ENCODE results near the gene CLSTN1.
"Not testable (repeated sequence)": the region's sequence is repeated elsewhere in the genome, so short reads cannot be mapped to it uniquely, and the experiment has no call there.

CLSTN1 gene

GRCh38 chr1:9766759-9767442 is 56.9 kb downstream of the CLSTN1 start:
- FAIRE-seq: peak; percentile 92
- DNase-seq (ENCODE audit: insufficient read length, low spot score): peak; percentile 74

- FAIRE-seq (no peak), DNase-seq (ENCODE audit: insufficient read length, low spot score) (no peak)
Measured at GRCh38 chr1:9764550-9764949, 59.2 kb downstream of the CLSTN1 start.

DNA sequence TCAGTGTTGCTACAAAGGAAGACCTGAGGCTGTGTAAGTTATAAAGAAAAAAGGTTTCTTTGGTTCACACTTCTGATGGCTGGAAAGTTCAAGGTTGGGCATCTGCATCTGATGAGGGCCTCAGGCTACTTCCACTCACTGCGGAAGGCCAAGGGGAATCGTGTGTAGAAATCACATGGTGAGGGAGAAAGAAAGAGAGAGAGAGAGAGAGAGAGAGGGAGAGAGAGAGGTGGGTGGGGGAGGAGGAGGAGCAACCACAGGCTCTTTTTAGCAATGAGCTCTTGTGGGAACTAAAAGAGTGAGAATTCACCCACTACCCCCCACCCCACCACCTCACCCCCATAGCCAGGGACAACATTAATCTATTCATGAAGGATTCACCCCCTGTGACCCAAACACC is 59.9 kb downstream of the CLSTN1 start:
- DNase-seq (ENCODE audit: insufficient read length, low spot score) (no peak), FAIRE-seq (no peak)

DNA sequence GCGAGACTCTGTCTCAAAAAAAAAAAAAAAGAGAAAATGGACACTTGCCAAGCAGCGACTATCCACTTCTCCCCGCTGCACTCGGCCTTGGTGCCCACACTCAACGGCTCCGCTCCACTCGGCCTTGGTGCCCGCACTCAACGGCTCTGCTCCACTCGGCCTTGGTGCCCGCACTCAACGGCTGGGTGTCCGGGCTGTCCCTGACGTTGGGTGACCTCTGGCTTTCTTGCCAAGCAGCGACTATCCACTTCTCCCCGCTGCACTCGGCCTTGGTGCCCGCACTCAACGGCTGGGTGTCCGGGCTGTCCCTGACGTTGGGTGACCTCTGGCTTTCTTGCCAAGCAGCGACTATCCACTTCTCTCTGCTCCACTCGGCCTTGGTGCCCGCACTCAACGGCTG is 61.3 kb downstream of the CLSTN1 start:
- not testable (repeated sequence) for DNase-seq (ENCODE audit: insufficient read length, low spot score); FAIRE-seq

GRCh38 chr1:9761855-9762254 is 61.9 kb downstream of the CLSTN1 start:
- FAIRE-seq: no peak
- DNase-seq (ENCODE audit: insufficient read length, low spot score): no peak

GRCh38 chr1:9760824-9761223 is 62.9 kb downstream of the CLSTN1 start:
- DNase-seq (ENCODE audit: insufficient read length, low spot score): no peak
- FAIRE-seq: no peak

GRCh38 chr1:9759939-9760338 is 63.8 kb downstream of the CLSTN1 start:
- FAIRE-seq: no peak
- DNase-seq (ENCODE audit: insufficient read length, low spot score): no peak

- FAIRE-seq: no peak
Measured at GRCh38 chr1:9758559-9759121, 65.1 kb downstream of the CLSTN1 start.

DNA sequence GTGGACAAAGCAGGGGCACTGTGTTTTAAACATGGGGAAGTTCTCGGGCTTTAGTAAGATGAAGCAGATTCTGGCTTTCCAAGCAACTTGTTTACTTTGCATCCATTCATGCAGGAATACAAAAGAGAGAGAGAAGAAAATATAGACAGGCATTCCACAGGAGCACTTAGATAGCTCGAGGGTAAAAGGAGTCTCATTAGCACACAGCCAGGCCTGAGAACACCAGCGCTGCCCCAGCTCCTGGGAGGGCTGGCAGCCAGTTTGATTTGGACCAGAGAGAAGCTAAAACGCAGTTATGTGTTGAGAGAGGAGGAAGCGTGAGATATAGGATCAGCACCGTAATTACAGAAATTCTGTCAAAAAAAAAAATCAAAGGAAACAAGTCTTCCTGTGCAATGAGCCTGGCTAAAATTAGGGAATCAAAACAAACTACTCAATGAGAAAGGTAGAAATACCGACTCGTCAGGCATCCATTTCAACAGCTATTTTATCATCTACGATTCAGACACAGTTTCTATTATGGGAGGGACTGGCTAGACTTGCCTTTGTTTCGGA is 68.2 kb downstream of the CLSTN1 start:
- no peak for DNase-seq (ENCODE audit: insufficient read length, low spot score)
- FAIRE-seq: no peak

More at GRCh38 chr1:9758559-9759121, 65.1 kb downstream of the CLSTN1 start:
- no peak for DNase-seq (ENCODE audit: insufficient read length, low spot score)

- no peak for DNase-seq (ENCODE audit: insufficient read length, low spot score)
- no peak for FAIRE-seq
Measured at GRCh38 chr1:9753121-9753531, 70.6 kb downstream of the CLSTN1 start.

DNA sequence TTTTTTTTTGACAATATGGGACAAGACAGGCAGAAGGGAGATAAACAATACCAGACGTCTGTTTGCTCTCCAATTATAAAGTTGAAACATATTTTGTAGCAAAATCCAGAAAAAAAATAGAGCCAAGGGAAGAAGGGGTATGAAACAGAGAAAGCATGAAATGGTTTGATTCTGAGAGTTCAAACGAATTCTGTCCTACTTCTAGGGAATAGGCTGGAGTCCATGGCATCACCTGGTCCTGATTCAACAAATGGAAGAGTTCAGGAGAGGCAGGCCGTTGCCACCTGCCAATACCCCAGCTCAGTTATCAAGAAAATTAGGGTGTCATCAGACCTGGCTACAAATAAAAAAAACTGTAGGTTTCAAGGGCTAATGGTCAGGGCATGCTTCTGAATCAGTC is 71.8 kb downstream of the CLSTN1 start:
- no peak for DNase-seq (ENCODE audit: insufficient read length, low spot score)
- no peak for FAIRE-seq

DNA sequence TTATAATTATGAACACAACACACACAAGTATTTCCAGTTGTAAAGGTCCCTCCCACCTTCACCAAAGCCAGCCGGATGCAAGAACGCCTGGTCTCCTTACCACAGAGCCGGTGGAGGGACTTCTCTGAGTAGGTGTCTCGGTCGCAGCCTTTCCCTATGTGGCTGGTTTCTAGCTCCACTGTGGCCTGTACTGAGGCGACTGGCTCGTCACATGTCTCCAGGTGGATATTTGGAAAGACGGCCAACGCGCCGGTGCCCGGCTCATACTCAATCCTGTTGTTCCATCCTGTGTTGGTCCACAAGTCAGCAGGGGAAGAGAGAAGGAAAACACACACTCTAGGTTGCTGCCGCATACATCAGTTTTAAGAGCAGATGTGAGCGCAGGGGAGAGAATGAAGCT is 74.4 kb downstream of the CLSTN1 start:
- FAIRE-seq: no peak
- no peak for DNase-seq (ENCODE audit: insufficient read length, low spot score)

- not testable (repeated sequence) for FAIRE-seq; DNase-seq (ENCODE audit: insufficient read length, low spot score)
Measured at GRCh38 chr1:9748391-9748790, 75.4 kb downstream of the CLSTN1 start.

DNA sequence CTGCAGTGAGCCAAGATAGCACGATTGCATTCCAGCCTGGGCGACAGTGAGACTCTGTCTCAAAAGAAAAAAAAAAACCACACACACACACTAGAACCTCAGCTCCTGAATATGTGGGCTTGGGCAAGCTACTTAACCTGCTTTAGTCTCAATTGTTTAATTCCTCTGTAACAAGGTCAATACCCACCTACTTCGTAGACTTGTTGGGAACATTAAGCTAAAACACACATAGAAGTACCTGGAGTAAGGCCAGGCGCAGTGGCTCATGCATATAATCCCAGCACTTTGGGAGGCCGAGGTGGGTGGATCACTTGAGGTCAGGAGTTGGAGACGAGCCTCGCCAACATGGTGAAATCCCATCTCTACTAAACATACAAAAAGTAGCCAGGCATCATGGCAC is 77.1 kb downstream of the CLSTN1 start:
- no peak for DNase-seq (ENCODE audit: insufficient read length, low spot score)
- FAIRE-seq: no peak

DNA sequence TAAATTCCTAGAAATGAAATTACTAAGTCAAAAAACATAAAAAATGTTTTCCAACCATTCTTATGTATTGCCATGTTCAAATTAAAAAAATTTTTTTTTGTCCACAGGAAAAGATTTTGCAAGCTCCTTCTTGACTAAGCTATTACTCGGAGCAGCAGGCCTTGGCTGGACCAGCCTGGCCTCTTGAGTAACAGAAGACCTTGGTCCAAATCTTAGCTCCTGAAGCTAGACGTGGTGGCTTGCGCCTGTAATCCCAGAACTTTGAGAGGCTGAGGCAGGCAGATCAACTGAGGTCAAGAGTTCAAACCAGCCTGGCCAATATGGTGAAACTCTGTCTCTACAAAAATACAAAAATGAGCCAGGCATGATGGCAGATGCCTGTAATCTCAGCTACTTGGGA is 77.6 kb downstream of the CLSTN1 start:
- FAIRE-seq (no peak), DNase-seq (ENCODE audit: insufficient read length, low spot score) (no peak)

DNA sequence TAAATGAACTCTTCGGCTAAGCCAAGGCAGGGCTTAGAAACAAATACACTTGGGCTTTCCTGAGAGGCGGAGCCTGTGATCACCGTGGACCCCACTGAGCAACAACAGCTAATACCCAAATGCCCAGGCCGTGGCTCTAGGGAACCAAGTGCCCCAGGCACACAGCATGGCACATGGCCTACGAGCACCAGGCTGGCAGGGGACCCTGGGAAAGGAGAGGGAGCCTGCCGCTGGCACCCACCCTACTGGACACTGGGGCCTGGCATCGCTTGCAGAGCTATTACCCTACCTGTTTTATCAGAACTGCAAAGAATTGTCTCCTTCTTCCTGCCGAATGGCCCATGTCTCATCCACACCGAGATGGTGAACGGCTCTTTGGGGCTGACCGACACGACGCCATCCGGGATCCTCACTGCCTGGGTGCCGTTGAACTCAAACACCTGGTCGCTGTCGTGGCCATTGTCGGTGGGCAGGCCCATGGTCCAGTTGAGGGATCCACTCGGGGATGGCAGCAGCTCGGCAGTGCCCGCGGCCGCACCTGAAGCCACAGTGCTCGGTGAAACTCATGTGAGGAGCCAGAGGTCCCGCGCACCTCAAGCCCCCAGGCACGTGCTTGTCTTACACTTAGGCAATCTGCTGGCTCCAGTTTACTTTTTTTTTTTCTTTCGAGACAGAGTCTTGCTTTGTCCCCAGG is 79.5 kb downstream of the CLSTN1 start:
- DNase-seq (ENCODE audit: insufficient read length, low spot score) (no peak), FAIRE-seq (no peak)

GRCh38 chr1:9737671-9738070 is 86.1 kb downstream of the CLSTN1 start:
- DNase-seq (ENCODE audit: insufficient read length, low spot score) (no peak), FAIRE-seq (no peak)

GRCh38 chr1:9737057-9737456 is 86.7 kb downstream of the CLSTN1 start:
- FAIRE-seq (no peak), DNase-seq (ENCODE audit: insufficient read length, low spot score) (no peak)

DNA sequence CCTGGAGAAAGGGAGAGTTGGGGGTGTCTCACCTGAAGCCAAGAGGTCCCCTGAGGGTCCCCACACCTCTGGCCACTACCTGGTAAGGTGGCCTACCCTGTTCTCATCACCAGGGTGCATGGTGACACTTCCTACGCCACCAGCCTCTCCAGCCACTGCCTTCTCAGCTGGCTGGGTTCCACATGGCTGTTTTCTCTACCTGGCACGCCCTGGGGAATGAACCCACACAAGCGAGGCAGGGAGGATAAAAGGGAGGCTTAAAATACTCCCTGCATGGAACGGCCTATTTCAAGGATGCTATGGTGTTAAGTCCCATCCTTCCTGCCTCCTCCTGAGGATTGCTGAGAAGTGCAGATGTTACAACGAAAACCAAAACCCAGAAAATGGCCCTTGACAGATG is 87.5 kb downstream of the CLSTN1 start:
- DNase-seq (ENCODE audit: insufficient read length, low spot score) (no peak), FAIRE-seq (no peak)

DNA sequence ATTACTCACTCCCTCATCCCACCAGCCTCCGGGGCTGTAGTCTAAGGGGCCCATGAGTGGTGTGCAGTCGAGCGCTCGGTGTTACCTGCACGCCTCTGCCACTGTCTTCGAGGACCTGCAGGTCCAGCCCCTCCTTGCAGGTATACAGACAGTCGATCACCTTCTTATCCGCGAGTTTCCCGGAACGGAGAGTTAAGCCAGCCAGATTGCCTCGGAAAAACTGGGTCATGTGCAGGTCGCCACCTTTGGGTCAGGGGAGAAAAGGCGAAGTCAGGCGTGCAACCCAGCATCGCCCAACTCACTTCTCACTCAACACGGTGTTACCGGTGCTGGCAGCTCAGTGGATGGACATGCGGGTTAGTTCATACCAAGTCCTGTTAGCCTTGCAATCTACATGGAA is 88.0 kb downstream of the CLSTN1 start:
- FAIRE-seq (no peak), DNase-seq (ENCODE audit: insufficient read length, low spot score) (no peak)

- DNase-seq (ENCODE audit: insufficient read length, low spot score) (no peak), FAIRE-seq (no peak)
Measured at GRCh38 chr1:9733160-9733789, 90.5 kb downstream of the CLSTN1 start.
